ENCODE data around the gene PRSS16. TPM values are rescaled to one million over a fixed set of nuclear protein-coding genes. Genes with fewer than 3 reads are reported as not detected.

The PRSS16 gene
- total RNA-seq, 1 experiment from 2014 or later: 0.64 TPM

DNA sequence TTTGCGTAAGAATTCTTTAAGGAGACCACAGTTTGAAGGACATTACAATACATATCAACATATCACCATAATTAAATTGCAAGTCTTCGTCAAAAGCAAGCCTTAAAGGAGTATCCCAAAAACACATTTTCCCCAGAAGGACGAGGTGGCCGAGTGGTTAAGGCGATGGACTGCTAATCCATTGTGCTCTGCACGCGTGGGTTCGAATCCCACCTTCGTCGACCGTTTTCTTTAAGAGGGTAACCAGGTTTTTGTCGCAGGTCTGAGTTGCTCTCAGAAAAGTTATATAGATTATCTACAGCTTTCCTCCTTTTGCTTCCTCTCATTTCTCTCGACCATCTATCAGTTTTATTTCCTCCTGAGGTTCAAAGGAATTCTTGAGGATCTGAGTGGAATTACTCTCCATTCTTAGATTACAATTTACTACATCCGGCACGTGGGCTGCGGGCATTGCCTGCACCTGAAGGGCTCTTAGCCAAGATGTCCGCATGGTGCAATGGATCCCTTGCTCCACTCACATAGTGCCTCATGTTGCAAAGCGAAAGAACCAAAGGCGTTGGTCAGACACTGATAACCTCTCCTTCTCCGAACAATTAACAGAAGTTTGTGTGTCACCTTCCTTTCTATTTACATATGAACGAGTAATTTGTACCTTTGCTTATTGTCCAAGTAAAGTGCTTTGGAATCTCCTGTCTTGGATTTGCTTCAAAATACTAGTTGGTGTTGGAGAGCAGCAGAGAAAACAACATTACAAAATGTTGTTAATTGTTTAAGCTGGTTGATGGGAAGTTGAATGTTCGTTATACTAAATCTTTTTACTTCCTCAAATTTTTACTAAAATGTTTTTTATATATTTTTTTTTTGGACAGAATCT, 50.6 kb downstream of the PRSS16 start:
- BruUV-seq (replicated peaks): no TSS peak
- POLR2A ChIA-PET (ENCODE audit: low non-redundant PET): no interaction called here

DNA sequence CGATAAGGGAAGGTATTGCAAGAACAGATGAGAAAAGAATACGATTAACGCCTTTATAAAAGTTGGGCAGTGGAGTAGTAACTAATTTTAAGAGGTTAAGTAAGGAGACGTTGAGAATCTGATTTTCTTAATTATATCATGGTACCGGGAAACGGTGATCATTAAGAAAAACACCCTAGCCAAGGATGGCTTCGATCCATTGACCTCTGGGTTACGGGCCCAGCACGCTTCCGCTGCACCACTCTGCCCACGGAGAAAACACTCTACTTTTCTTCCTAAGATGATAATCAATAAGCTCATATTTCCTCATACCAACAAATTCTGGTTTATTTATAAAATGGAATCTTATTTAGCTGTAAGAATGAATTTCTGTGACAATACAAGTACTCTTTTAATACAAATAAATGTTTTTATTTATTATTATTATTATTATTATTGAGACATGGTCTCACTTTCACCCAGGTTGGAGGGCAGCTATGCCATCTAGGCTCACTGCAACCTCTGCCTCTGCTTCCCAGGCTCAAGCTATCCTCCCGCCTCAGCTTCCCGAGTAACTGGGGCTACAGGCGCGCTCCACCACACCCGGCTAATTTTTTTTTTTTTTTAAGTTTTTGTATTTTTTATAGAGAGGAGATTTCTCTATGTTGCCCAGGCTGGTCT, 56.2 kb downstream of the PRSS16 start:
- H3K4me3 ChIP-seq (ENCODE audit: low read depth, low read length, poor library complexity, severe bottlenecking): no peak overlapping the region
- H3K4me1 ChIP-seq (ENCODE audit: insufficient read depth, low read length, poor library complexity, severe bottlenecking): no peaks in the 10 kb centered on the region
- H3K27ac ChIP-seq (ENCODE audit: low read depth, low read length, poor library complexity, severe bottlenecking): no peak overlapping the region
- intact Hi-C loops (cut with micrococcal nuclease; ENCODE audit: unreplicated experiment): no loop called here
- no peaks in the 10 kb centered on the region for H3K27me3 ChIP-seq (replicated peaks; ENCODE audit: insufficient read depth, low read depth, low read length, poor library complexity)
- TF ChIP-seq, protein P1, sequence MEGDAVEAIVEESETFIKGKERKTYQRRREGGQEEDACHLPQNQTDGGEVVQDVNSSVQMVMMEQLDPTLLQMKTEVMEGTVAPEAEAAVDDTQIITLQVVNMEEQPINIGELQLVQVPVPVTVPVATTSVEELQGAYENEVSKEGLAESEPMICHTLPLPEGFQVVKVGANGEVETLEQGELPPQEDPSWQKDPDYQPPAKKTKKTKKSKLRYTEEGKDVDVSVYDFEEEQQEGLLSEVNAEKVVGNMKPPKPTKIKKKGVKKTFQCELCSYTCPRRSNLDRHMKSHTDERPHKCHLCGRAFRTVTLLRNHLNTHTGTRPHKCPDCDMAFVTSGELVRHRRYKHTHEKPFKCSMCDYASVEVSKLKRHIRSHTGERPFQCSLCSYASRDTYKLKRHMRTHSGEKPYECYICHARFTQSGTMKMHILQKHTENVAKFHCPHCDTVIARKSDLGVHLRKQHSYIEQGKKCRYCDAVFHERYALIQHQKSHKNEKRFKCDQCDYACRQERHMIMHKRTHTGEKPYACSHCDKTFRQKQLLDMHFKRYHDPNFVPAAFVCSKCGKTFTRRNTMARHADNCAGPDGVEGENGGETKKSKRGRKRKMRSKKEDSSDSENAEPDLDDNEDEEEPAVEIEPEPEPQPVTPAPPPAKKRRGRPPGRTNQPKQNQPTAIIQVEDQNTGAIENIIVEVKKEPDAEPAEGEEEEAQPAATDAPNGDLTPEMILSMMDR (conservative IDR thresholded peaks at IDR 0.05; ENCODE audit: low read depth, low read length): no peak
- TF ChIP-seq EZH2 (IDR thresholded peaks at IDR 0.05; ENCODE audit: borderline replicate concordance, low read depth, low read length, poor library complexity, severe bottlenecking): no peak
- no peaks in the 10 kb centered on the region for H3K9me3 ChIP-seq (ENCODE audit: low read depth, low read length, poor library complexity, severe bottlenecking)
- no TSS peak for BruUV-seq (replicated peaks)
- no peaks in the 10 kb centered on the region for H3K36me3 ChIP-seq (ENCODE audit: insufficient read depth, low read length, poor library complexity, severe bottlenecking)
- ChIA-PET CTCF (no interaction called here), POLR2A (ENCODE audit: low non-redundant PET) (no interaction called here)
- DNase-seq (ENCODE audit: low spot score): no peak

More for the DNA sequence above, 50.6 kb downstream of the PRSS16 start:
- Histone ChIP-seq H3K4me1 (ENCODE audit: insufficient read depth, low read length, poor library complexity, severe bottlenecking) (peaks cover 10% of the 10 kb centered on the region), H3K4me3 (ENCODE audit: low read depth, low read length, poor library complexity, severe bottlenecking) (peak overlapping the region; percentile 69), H3K27me3 (replicated peaks; ENCODE audit: insufficient read depth, low read depth, low read length, poor library complexity) (no peaks in the 10 kb centered on the region), H3K36me3 (ENCODE audit: insufficient read depth, low read length, poor library complexity, severe bottlenecking) (no peaks in the 10 kb centered on the region), H3K27ac (ENCODE audit: low read depth, low read length, poor library complexity, severe bottlenecking) (no peak overlapping the region), H3K9me3 (ENCODE audit: low read depth, low read length, poor library complexity, severe bottlenecking) (no peaks in the 10 kb centered on the region)
- intact Hi-C loops (cut with micrococcal nuclease; ENCODE audit: unreplicated experiment): loop anchor here (5.0 to 10.0 kb wide), 2 partner anchors 179 to 307 kb away; no protein-coding TSS in a partner anchor
- CTCF ChIA-PET: interaction anchor here (0.5 to 0.6 kb wide), 2 partner anchors 25 to 176 kb away, joined by 3 to 5 read pairs; no protein-coding TSS in a partner anchor
- peak; percentile 82 for DNase-seq (ENCODE audit: low spot score)
- TF ChIP-seq EZH2 (IDR thresholded peaks at IDR 0.05; ENCODE audit: borderline replicate concordance, low read depth, low read length, poor library complexity, severe bottlenecking): no peak
- TF ChIP-seq, protein P1 (conservative IDR thresholded peaks at IDR 0.05; ENCODE audit: low read depth, low read length): no peak

Other genes starting within 250 kb of the PRSS16 start
- gene POM121L2, start 64.6 kb downstream of the PRSS16 start, total RNA-seq (2021): not detected in 2 replicates
- 2.8 and 3.4 TPM in 2 replicates for gene ZNF391, start 141.1 kb downstream of the PRSS16 start, total RNA-seq (2021)
- 16.8 and 19.1 TPM in 2 replicates for gene ZNF184, start 225.4 kb downstream of the PRSS16 start, total RNA-seq (2021)

Measured in A673 (cell line).